Effector CD4-positive, alpha-beta T cell (primary cell): ENCODE measurements around the gene SRCIN1.

Source experiments
- DNase-seq: peaks from one replicate; pipeline ENCODE4 v3.0.0-alpha.2; 2020

The SRCIN1 gene

DNA sequence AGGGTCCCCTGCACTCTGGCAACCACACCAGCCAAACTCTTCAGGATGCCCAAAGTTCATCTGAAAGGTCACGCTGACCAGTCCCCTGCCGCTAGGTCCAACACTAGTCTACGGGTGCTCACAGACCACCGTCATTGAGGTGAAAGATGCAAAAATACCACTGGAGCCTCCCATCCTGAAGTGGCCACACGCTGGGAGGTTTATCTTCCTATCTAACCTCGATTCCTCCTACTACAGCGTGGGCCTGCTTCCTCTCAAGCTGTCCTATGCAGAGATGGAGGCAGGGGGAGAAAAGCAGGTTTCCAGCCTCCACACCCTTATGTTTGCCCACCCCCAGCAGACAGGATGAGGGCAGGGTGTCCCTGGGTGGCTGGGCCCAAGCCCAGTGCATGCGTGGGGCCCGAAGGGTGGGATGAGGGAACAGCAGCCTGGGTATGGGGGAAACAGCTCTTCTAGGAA is 6.3 kb downstream of the SRCIN1 start:
- DNase-seq = no peak

DNA sequence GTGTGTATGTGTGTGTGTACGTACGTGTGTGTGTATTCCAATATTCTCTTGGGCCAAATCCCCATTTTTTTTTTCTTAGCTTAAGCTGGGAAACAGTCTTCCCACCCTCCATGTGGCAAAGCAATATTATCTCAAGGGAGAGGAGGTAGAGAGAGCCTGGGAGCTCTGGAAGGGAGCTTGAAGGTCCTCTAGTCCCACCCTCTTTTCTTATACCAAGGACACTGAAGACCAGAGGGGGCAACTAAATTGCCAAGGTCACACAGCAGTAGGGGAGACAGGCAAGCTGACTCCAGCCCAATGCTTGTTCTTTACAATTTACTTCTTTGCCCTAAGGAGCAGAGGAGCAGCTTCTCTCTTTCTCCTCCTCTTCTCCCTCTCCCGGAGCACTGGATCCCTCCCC is 6.8 kb downstream of the SRCIN1 start:
- DNase-seq = no peak

DNA sequence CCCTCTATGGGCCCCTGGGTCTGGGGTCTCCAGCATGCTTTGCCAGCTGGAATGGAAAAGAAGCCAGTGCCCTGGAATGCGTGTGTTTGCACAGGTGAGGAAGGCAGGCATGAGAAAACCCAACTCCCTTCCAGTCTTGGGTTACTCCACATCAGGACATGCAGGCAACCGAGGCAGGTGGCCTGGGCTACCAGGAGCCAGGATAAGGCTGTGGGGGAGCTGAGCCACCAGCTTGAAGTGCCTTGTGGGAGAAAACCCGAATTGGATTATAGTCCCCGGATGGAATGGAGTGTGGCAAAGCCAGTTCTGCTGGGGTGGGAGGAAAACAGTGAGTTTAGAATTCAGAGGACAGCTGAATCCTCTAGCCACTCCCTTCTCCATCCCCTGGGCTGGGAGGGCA is 7.2 kb downstream of the SRCIN1 start:
- DNase-seq = no peak

DNA sequence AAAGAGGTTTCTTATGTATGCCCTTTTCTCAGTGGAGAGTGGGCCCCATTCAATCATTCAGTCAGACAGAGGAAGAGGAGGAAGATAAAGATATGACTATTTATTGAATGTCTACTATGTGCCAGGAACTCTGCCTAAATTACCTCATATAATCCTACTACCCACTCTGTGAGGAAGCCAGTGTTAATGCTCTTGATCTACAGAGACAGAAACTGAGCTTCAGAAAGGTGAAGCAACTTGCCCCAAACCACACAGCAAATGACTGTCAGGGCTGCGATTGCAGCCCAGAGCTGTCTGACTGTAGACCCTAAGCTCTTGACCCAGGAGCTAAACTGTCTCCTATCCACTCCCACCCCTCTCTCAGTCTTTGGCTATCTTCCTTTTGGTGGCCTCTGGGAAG is 8.4 kb downstream of the SRCIN1 start:
- no peak for DNase-seq

DNA sequence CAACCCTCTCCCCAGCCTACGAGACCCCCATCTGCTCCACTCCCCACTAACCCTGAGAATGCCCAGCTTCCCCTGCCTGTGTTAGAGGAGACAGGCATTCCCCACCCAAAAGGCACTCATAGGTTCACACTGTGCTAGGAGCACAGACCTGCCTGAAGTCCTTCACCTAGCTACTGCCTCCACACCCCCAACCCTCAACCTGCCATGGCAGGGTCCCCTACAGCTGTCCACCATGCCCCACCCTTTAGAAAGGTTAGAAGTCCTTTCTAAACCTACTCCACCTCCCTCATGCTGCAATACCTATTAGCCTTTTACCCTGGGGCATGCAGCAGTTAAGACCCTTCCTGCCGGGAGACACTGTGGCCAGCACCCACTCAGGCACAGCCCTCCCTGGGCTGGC is 9.1 kb downstream of the SRCIN1 start:
- no peak for DNase-seq

DNA sequence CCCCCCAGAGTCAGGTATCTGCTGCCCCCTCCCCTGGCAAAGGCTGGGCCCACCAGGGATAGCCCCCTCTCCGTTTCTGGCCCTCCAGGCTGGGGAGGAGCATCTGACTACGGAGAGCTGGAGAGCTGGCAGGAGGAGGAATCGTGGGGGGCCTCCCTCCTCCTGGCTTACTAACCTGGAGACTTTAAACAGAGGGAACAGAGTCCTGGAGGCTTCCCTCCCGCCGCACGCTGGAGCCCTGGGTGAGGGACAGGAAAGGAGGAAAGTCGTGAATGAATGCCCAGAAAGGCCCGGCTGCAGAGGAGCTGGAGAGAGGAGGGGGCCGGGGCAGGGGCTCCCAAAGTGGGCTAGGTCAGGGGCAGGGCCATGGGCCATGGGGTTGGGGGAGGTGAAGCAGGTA is 9.9 kb downstream of the SRCIN1 start:
- DNase-seq = no peak

DNA sequence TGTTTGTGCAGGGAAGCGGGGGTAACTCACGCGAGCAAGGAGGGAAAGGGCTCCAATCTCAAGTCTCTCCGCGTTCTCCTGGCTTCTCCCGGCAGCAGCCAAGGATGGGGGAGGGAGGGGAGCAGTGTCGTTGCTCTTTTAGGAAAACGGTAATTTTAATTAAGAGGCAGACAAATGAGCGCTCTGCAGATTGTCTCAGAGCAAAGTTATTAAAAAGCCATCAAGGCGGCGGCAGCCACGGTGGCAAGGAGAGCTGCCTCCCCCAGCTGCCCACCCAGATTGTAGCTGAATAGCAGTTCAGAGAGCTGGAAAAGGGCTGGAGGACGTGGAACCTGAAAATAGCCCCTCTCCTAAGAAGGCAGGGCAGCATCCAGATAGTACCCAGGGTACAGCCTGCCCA is 11.6 kb downstream of the SRCIN1 start:
- no peak for DNase-seq

DNA sequence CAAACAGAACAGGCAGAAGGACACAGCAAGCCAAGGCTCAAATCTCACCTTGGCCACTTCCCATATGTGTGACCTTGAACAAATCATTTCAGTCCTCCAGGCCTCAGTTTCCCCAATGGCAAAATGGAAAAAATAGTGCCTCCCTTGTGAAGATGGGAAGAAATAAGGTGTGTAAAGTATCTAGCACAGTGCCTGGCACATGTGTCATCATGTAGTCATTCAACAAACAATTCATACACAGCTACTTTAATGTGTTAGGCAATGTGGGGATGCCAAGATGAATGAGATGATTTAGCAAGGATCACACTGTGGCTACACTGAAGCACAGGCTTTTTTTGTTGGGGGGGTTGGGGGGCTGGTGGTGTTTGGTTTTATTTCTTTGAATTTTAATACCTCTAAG is 13.3 kb downstream of the SRCIN1 start:
- no peak for DNase-seq

DNA sequence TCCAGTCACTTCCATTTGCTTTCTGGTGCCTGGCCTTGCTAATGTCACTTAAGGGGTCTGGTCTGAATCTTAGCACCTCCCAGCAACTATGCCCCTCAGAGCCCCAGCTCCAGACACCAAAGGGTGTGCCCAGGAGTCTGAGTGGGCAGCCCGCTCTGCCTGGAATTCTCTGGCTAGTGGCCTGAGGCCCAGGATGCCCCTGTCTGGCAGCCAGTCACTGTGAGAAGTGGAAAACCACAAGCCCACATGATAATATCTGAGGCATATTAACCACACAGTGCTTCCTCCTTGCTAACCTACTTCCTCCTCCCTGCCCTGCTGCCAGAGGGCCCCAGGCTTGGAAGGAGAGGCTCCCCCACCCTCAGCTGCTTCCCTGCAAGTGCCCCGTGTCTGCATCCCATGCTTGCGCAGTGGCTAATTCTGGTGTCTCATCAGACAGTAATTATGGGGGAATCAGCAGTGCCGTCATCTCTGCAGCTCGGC is 14.0 kb downstream of the SRCIN1 start:
- no peak for DNase-seq

DNA sequence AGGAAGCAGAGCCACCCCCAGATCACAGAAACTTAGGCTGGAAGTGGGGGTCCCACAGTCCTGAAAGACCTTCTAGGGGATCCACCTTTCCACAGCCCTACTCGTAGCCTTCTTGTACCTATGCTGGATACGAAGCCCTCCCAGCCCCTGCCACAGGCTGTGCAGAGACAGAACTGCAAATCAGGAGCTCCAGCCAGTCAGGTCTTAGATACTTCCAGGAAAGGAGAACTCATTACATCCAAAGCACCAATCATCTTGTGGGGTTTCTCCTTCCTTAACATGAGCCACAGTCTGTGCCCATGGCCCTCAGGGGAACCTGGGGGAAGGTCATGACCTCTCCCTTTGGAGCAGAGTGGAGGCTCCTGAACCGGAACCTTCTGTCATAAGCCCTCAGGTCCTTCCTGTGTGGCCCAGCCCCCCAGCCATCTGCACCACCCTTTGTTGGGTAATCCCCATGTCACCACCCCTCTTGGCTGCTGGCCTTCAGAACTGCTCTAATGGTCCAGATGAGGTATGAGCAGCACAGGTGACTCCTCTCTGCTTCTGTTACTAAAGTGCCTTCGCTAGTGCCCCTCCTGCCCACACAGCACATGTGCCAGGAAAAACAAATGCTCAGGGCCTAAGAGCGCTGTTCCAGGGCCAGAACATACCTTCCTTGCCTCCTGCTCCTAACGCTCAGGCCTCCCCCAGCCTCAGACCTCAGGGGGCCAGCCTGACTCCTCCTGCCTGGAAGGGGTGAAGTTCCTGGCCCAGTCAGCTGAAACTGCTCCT is 14.6 kb downstream of the SRCIN1 start:
- DNase-seq = no peak

DNA sequence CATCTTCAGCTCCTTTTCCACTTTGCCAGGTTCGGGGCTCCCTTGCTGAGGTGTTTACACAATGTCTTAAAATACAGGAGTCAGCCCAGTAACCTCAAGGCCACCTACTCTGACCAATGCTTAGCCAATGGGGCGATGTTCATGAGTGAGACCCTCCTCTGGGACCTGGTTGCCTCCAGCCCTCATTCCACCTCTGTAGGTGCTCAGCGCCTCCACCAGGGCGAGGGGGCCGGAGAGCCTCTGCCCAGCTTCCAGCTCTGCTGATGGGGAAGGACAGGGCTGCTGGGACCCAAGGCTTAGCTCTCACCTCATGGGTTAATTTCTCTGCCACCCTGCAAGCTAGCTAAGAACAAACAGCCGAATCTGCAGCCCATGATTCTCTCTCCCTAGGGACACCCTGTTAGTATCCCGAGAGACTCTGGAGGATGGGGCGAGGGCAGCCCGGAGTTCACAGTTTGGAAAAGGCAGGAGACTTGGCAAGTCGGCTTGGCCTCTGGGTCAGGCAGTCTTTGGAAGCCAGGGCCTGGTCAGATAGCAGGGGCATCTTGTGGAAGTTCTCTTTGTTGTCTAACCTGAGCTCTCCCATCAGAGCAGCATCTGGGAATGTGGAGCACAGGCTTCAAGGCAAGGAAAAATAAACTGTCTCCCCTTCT is 16.2 kb downstream of the SRCIN1 start:
- DNase-seq = no peak

DNA sequence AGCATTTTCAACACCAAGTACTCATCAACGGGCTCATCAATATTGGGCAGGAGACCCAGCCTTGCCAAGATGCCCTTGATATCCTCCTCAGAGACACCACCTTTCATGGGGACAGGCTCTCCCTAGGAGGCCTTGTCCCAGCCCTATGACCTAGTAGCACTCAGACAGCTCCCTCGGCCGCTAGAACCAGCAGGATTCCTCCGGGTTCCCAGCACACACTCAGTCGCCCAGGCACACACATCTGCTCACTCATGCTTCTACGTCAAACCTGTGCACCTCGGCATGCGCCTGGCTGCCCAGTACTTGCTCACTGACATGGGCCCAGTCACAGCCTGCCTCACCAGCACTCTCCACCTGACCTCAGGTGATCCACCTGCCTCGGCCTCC is 17.0 kb downstream of the SRCIN1 start:
- DNase-seq = no peak

DNA sequence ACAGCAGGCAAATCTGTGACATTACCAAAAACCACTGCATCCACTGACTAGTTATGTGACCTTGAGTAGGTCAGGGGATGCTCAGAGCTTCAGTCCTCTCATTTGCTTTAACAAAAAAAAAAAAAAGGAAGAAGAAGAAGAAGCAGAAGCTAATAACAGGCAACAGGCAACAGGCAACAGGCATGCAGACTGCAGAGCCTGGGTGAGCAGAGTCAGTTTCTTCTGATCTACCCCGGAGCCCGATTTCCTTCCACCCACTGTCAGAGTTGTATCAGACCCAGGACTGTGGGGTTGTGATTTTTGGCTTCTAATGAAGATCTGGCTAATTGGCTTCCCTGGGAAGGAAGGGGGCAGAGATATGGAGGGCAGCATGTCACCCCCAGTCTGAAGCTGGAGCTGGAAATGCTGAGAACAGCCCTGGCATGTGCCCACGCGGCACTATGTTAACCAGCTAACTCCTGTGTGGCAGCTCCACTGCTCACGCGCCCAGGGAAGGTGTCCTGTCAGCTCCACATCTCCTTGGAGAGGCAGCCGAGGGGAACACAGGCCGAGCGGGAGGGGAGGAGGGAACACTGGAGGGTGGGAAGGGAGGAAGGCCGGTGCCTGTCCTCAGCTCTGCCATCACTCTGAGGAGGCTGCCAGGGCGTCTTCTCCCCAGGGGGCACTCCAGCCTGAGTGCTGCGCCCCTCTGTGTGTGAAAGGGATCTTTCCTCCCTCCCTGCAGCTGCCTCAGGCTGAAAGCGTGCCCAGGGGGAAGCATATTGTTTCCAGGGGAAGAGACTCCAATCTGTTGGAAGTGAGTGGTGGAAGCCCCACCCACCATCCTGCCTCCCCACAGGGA is 17.6 kb downstream of the SRCIN1 start:
- no peak for DNase-seq

DNA sequence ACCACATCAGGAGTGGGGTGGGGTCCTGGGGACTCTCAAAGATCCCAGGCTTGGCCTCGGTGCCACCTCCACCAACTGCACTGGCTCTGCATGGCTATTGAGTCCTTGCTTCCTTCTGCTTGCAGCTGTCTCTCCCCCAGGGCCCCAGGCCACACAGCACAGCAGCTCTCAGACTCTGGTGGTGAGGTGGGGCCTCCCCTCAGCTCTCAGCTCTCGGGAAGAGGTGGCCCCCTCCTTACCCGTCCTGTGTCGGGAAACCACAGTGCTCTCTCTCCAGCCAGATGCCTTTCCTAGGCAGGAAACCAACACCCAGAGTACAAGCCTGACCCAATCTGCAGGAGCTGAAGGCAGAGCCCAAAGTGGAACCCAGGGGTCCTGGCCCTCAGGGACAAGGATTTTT is 18.5 kb downstream of the SRCIN1 start:
- DNase-seq = no peak

DNA sequence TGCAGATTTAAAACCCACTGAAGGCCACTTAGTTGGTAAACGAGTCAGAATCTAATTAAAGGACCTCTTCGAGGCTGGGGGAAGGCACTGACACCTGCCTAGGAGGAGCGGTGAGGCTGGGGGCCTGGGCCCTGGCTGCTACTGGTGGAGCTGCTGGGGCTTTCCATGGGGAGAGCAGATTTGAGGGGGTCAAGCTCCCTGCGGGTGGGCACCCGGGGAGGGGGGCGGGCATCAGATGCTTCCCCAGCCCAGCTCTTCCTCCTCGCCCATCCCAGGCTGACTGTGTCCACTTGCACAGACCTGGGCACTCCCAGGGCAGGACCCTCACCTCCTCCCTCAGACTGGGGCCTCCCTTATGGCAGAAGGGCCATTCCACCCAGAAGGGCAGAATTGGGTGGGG is 19.0 kb downstream of the SRCIN1 start:
- DNase-seq = no peak

DNA sequence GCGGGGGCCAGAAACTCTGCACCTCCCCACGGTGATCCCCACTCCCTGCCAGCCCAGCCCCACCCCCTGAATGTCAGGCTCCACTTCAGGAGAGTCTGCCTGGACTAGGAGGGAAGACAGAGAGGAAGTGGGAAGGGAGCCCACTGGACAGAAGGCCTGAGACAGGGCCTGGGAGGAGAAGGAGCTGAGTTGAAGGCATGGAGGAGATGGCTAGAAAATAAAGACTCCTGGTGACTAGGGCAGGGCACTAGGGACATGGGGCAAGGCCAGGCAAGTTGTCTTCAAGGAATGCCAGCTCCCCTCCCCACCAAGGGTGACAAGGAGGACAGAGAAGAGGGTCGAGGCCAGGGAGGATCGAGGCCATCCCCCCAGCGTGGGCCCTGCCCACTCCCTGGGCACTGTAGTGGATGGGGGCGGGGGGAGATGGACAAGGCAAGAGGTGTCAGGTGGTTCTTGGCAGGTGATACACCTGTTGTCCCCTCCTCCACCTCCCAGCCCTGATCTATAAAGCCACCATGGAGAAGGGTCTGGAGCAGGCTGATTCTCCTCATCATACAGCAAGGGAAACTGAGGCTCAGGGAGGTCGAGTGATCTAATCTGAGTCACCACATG is 19.7 kb downstream of the SRCIN1 start:
- no peak for DNase-seq

DNA sequence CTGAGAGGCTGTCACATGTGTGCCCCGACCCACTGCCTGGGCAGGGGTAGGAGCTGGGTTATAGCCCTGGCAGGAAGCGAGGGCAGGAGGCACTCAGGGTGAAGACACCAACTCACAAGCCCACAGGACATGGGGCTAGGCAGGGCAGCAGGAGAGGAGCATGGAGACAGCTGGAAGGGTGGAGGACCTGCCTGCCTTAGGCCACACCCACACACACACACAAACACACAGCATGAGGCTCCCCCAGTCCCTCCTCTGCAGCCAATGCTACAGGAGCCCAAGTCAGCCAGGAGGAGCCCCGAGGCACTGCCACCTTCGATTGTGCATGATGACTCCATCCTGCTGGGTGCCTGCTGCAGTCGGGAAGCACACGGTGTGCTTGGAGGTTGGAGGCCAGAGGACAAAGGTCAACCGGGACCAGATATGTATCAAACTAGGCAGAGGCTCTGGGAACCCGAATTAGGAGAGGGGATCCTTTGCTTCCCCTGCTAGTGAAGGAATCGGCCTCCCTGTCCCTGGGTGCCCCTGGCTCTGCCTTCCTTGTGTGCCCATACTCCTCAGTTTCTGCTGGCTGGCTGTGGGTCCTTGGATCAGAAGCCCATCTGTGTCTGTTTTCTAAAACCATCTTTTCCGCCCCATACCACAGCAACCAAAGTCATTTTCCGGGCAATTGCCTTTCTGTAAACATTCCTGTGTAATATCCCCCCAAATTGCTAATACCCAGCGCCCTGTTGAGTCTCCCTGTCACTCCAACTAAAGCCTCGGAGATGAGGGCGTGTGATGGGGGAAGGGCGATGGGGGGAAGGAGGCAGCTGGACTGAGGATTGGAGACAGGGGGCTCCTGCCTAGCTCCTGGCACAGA is 20.5 kb downstream of the SRCIN1 start:
- no peak for DNase-seq

DNA sequence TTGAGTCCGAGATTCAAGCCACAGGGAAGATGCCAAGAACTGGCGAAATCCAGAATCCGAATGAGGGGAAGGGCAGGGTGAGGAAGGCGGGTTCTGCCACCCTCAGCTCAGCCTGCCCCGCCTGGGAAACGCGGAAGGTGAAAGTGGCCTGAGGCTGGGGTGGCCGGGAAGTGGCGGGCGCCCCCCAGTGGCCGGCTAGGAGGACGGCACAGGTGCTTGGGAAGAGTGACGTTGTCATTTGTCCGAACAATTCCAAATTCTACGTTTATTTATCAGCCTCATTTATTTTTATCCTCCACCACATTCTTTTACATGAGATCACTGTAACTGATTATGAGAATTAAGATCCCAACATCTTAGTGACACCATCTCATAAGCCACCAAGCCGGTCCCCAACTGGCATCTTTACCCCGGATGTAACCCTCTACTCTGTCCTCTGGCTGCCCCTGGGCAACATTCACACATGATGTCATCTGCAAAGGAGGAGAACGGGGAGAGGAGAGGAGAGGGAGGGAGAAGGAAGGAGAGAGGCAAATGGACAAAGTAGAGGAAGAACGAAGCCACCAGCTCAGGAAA is 21.3 kb downstream of the SRCIN1 start:
- DNase-seq = peak; percentile 58

DNA sequence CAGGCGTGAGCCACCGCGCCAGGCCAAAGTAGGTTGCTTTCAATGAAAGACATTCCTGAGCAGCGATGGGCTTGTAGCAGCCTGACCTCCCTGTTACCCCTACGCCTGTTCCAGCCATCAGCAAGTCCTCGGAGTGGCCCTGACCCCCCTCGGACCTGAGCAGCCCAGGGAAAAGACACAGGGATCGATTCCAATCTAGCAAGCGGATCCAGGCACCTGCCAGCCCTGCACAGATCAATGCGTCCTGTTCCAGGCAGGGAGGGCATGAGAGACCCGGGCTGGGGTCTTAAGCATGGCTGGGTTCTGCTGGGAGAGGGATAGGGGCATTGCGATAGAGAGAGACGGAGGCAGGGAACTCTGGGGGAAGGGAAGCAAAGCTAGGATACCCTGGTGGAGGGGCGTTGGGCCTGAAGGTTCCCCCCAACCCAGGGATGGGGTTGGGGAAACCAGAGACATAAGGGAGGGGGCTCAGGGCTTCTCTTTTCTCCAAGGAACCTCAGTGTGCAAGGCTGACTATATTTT is 21.9 kb downstream of the SRCIN1 start:
- DNase-seq = no peak

DNA sequence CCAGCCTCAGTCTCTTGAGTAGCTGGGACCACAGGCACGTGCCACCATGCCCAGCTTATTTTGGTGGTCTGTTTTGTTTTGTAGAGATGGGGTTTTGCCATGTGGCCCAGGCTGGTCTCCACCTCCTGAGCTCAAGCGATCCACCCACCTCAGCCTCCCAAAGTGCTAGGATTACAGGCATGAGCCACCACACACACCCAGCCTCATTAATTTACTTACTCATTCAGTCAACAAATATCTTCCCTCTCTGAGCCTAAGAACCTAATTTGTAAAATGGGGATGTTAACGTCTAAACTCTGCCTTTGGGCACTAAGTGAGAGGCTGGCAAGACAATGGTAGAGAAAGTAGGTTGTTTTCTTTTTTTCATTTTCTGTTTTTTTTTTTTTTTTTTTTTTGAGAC is 22.6 kb downstream of the SRCIN1 start:
- DNase-seq = no peak

DNA sequence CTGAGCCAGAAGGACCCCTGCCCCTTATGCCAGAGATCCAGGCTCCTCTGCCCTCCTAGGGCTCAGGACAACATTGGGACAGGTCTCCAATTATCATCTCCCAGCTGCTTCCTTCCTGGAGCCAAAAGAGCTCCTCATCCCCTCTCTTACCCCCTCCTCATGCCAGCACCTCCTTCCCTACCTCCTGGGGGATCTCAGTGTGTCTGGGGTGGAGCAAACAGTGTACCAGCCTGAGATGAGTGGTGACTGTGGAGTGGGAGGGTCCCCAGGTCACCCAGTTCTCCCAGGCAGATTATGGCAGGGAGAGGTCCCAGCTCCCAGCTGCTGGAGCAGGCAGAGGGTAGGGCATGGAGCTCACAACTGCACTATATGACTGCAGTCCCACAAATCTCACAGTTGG is 23.7 kb downstream of the SRCIN1 start:
- no peak for DNase-seq

DNA sequence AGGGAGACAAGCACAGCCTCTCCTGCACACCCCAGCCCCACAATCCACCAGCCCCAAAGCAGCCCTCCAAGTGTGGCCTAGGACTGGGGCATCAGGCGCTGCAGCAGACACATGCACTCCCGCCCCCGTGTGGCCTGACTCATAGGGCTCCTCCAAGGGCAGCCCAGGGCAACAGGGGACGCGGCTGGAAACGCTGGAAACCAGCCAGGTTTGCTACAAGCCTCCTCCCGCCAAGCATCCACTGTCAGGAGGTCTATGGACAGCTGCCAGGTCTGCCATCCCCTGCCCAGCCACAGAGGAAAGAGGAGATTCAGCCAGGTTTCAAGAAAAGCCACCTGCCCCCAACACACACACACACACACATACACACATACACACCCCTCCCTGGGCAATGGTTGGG is 25.8 kb downstream of the SRCIN1 start:
- no peak for DNase-seq
